Thyroid gland (tissue), 4 donors: ENCODE data around the gene PIK3AP1.

Source experiments
- CTCF ChIP-seq, 6 experiments: fragments of 200-600 bp in 3 of 6; fragments of 450-650 bp in 3 of 6; sonication (generic) in 3 of 6; IDR thresholded peaks; one replicate each; pipeline ENCODE4 v1.5.1; 2016 to 2019; ENCODE audit warnings: antibody characterized with exemption in 6 of 6, mild to moderate bottlenecking in 2 of 6, inconsistent platforms in 1 of 6, moderate library complexity in 1 of 6
- POLR2A ChIP-seq, 2 donors: fragments of 450-650 bp; IDR thresholded peaks; one replicate each; pipeline ENCODE4 v1.6.1; 2017; ENCODE audit warnings: antibody characterized with exemption in 2 of 2, mild to moderate bottlenecking in 2 of 2, moderate library complexity in 1 of 2

GRCh38 chr10:96587264-96588059, 132.9 kb downstream of the PIK3AP1 start:
- peak in 1 of 2 donors; percentile 19 for TF ChIP-seq POLR2A (IDR thresholded peaks at IDR 0.05)
- no peak for TF ChIP-seq CTCF (IDR thresholded peaks at IDR 0.05)
